NCI-H524 (cell line): ENCODE measurements around the gene NWD2.
"Not testable (repeated sequence)": the region's sequence is repeated elsewhere in the genome, so short reads cannot be mapped to it uniquely, and the experiment has no call there.

Source experiments
- DNase-seq, 2 experiments: peaks; one replicate each; lab custom pipeline; 2025; lab: John Stamatoyannopoulos, UW

NWD2 gene

GRCh38 chr4:37393889-37394288 lies 149.3 kb downstream of the NWD2 start:
- DNase-seq = no peak

DNA sequence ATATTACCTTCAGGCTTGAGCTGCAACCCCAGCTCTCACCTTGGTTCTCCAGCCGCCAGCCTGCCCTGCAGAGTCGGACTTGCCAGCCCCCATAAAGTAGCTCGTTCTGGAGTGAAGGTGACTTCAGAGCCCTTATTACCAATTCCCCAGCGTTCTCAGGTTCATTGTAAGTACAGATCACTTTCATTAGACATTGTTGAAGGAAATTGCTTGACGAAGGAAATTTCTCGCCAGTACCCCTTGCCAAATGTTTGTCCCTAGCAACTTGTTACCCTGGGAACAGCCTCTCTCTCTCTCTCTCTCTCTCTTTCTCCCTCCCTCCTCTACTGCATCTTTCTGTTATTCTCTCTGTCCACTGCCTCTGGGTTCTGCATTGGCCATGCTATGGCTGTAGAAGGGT lies 153.0 kb downstream of the NWD2 start:
- no peak for DNase-seq

- peak in 1 of 2 experiments; percentile 21 for DNase-seq
These were observed 155.8 kb downstream of the NWD2 start for GRCh38 chr4:37400241-37400881.

DNA sequence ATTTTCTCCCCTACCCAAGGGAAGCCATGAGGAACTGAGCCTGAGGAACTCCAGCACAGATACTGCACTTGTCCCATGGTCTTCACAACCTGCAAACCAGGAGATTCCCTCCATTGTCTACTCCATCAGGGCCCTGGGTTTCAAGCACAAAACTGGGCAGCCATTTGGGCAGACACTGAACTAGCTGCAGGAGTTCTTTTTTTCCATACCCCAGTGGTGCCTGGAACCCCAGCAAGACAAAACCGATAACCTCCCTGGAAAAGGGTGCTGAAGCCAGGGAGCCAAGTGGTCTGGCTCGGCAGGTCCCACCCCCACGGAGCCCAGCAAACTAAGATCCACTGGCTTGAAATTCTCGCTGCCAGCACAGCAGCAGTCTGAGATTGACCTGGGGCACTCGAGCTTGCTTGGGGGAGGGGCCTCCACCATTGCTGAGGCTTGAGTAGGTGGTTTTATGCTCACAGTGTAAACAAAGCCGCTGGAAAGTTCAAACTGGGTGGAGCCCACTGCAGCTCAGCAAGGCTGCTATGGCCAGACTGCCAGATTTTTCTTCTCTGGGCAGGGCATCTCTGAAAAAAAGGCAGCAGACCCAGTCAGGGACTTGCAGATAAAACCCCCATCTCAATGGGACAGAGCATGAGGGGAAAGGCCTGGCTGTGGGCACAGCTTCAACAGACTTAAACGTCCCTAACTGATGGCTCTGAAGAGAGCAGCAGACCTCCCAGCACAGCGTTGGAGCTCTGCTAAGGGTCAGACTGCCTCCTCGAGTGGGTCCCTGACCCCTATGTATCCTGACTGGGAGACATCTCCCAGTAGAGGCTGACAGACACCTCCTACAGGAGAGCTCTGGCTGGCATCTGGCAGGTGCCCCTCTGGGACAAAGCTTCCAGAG lies 163.6 kb downstream of the NWD2 start:
- DNase-seq = not testable (repeated sequence)

DNA sequence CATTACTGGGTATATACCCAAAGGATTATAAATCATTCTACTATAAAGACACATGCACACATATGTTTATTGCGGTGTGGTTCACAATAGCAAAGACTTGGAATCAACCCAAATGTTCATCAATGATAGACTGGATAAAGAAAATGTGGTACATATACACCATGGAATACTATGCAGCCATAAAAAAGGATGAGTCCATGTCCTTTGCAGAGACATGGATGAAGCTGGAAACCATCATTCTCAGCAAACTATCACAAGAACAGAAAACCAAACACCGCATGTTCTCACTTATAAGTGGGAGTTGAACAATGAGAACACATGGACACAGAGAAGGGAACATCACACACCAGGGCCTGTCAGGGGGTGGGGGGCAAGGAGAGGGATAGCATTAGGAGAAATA lies 169.1 kb downstream of the NWD2 start:
- DNase-seq = not testable (repeated sequence)

DNA sequence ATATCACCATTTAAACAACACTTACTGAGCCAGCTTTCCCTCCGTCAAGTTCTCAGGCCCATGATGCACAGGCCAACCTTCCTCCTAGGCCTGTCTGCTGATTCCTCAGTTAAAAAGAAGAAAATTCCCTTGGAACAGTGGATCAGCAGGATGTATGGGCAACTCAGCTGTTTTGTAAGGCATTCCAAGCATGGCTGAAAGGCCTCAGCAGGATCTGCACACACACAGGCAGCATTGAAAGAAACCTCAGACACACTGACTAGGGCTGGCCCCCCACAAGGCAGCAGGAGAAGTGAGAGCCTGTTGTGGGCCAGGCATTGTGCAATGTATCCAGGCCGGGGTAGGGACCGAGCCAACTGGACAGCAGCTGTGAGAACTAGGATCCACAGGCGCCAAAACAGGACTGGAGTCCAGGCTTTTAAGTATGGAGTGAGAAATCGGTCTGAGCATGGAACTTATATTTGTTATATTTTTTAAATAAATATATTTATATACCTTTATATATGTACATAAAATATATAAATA lies 171.4 kb downstream of the NWD2 start:
- no peak for DNase-seq

GRCh38 chr4:37421614-37422013 lies 177.1 kb downstream of the NWD2 start:
- DNase-seq = no peak

- no peak for DNase-seq
These were observed 177.6 kb downstream of the NWD2 start for GRCh38 chr4:37422102-37422501.

- DNase-seq = no peak
These were observed 178.1 kb downstream of the NWD2 start for GRCh38 chr4:37422638-37423037.

- DNase-seq = no peak
These were observed 178.8 kb downstream of the NWD2 start for GRCh38 chr4:37423310-37423709.

DNA sequence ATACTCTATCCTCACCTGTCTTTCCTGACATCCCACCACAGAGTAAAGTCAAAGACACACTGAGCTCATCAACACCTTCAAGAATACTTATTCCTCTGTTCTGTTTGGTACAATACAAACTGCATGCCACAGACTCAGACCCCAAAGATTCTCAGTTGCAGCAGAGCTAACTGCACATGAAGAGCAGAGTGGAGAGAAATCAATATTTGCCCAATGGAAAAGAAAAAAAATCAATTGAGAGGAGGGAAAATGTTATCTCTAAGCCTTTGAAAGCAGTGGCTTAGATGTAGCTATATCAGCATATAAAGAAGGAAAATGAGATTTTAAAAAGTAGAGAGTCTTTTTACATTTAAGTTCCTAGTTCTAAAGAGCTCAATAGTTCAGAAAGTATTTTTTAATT lies 180.2 kb downstream of the NWD2 start:
- no peak for DNase-seq

DNA sequence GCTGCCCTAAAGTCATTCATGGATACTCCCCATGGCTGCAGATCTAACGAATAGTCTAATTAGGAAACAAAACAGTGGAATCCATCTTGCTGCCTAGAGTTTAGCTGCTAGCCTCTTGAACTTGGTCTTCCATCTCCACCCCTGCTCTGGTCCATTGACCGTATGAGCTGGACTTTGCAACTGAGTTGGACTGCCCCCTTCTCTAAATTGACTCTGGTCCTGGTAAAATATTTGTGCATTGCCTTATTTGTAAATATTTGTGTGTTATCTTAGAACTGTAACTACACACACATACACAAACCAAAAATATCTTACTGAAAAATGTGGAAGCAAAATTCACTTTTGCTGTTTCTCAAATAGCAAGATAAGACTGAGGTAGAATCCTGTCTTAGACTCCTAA lies 181.3 kb downstream of the NWD2 start:
- DNase-seq = no peak

- no peak for DNase-seq
These were observed 182.7 kb downstream of the NWD2 start for GRCh38 chr4:37427193-37427592.

DNA sequence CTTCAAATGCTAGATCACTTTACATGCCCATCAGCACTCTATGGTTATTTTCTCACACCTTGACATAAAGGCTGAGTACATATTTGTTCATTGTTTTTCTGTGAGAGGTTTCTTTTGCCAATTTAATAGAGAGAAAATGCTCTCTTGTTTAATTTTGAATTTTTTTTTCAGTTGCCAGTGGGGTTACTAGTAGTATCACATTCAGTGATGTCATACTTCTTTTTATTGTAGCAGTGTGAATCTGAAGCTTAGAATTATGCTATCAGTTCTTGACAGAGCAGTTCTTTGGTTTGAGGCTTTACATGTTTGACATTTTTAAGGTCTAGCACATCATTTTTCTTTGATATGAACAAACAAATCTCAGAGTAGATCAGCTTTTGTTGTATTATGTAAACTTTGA lies 185.4 kb downstream of the NWD2 start:
- DNase-seq = no peak

GRCh38 chr4:37430718-37431416 lies 186.3 kb downstream of the NWD2 start:
- no peak for DNase-seq

GRCh38 chr4:37431417-37431743 lies 186.8 kb downstream of the NWD2 start:
- no peak for DNase-seq

DNA sequence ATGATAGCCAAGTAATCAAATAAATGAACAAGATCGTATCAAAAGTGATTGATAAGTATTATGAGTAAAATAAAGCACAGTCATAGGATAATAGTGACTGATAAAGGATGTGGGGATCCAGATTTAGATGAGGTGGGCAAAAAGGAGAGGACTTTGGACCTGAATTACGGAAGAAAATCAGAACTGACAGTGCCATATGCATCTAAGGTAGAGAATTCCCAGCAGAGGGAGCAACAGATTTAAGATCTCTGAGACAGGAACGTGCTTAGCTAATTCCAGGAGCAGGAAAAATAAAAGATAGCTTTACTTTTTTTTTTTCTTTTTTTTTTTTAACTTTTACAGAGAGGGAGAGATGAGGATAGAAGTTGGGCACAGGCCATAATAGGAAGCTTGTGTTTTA lies 189.9 kb downstream of the NWD2 start:
- DNase-seq = peak in 1 of 2 experiments; percentile 11

DNA sequence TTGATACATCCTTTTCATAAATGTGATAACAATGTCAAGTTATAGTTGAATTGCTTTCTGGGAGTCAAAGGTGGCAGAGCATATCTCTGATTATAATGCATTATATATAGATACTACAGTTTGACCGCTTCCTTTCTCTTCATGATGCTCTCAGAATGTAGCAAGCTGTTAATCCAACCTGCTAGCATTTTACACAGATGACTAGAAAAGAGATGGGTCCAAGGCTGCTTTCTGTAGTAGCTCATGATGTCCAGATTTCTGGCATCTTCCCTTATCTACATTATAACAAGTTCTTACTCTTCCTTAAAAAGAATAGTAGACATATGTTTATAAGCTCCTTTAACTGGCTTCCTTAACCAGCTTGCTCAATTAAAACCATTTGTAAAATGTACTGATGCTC lies 192.0 kb downstream of the NWD2 start:
- no peak for DNase-seq

GRCh38 chr4:37437163-37437562 lies 192.6 kb downstream of the NWD2 start:
- no peak for DNase-seq

GRCh38 chr4:37438564-37439279 lies 194.2 kb downstream of the NWD2 start:
- peak in 1 of 2 experiments; percentile 7 for DNase-seq

- no peak for DNase-seq
These were observed 195.4 kb downstream of the NWD2 start for GRCh38 chr4:37439809-37440474.

DNA sequence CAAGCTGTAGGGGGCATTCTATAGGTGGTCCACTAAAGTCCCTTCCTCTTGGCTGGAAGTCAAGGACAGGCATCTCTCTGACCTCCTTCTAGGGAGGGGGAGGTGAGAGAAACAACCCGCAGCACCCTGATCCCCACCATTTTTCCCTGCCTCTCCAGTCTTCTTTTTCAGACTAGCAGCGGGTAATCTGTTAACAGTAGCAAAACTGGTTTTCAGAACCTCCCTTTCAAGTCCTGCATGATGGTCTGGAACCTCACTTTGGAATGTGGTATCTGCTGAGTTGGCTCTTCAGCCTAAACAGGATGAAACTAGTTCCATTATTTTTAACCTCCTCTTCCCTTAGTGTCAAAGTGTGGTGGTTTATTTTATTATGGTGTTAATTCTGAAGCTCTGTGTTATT lies 196.0 kb downstream of the NWD2 start:
- DNase-seq = no peak
